ENCODE results near the gene LIMA1. TPM values are rescaled to one million over a fixed set of nuclear protein-coding genes. Genes with fewer than 3 reads are reported as not detected.
"Not testable (repeated sequence)": the region's sequence is repeated elsewhere in the genome, so short reads cannot be mapped to it uniquely, and the experiment has no call there.

LIMA1 gene
- 39.9 and 40.9 TPM in 2 replicates for total RNA-seq
- long read RNA-seq, transcript LIMA1-201 (11 exons, 3,706 nt) = major isoform, 103 of 149 reads
- long read RNA-seq, transcript LIMA1-215 (8 exons, 3,254 nt) = minor isoform, 7 of 149 reads
- long read RNA-seq, transcript LIMA1-202 (11 exons, 3,669 nt) = minor isoform, 12 of 149 reads
- long read RNA-seq, partial matches to known transcripts = 5 of 149 reads
- long read RNA-seq, other reads (novel, unspliced or antisense) = 20 of 149 reads

DNA sequence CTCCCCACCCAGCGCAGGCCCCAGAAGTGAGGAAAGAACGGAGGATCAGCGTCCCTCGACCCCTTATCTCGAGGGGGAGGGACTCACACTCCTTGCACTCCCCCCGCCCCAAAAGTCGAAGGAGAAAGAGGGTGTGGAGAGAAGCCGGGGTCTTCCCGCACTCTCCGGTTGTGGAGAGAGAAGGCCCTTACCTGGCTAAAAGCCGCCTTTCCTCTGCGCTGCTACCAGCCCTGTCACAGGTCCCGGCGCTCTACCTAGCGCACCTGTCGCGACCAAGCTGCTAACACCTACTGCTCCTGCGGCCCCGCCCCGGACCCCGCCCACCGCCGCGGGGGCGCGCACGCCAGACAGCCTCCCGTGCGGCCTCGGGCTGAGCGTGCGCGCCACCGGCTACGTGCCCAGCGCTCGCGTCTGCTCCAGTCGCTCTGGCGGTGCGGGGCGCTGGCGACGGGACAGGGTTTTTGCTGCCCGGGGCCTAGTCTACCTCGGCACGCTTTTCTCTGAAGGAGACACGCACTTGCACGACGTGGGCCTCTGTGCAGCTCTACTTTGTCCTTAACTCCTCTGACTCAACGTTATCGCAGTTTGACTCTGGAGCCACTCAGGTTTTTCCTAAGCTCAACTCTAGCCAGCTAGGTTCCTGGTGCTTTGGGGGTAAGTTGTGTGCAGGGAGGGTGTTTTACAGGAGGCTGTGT, at the start of gene LIMA1:
Gene LIMA1, minus strand, starts transcription at position 292 of the 695 bp plus-strand sequence. CDS start 34,769 bp downstream, outside the sequence.
- Mint-ChIP-seq H3K36me3 (ENCODE audit: insufficient read depth) (peaks cover 5% of the 10 kb centered on the region), H3K9me3 (ENCODE audit: low read depth) (no peaks in the 10 kb centered on the region), H3K4me1 (ENCODE audit: low read depth) (peaks cover 27% of the 10 kb centered on the region), H3K27ac (peak within 1 kb of the TSS; percentile 95), H3K27me3 (no peaks in the 10 kb centered on the region), H3K4me3 (ENCODE audit: low read depth) (peak within 1 kb of the TSS; percentile 90)
- TF ChIP-seq, protein P1, sequence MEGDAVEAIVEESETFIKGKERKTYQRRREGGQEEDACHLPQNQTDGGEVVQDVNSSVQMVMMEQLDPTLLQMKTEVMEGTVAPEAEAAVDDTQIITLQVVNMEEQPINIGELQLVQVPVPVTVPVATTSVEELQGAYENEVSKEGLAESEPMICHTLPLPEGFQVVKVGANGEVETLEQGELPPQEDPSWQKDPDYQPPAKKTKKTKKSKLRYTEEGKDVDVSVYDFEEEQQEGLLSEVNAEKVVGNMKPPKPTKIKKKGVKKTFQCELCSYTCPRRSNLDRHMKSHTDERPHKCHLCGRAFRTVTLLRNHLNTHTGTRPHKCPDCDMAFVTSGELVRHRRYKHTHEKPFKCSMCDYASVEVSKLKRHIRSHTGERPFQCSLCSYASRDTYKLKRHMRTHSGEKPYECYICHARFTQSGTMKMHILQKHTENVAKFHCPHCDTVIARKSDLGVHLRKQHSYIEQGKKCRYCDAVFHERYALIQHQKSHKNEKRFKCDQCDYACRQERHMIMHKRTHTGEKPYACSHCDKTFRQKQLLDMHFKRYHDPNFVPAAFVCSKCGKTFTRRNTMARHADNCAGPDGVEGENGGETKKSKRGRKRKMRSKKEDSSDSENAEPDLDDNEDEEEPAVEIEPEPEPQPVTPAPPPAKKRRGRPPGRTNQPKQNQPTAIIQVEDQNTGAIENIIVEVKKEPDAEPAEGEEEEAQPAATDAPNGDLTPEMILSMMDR (IDR thresholded peaks at IDR 0.05; ENCODE audit: unreplicated experiment) = no peak
- peak; percentile 94 for DNase-seq (ENCODE audit: low spot score, unreplicated experiment)

DNA sequence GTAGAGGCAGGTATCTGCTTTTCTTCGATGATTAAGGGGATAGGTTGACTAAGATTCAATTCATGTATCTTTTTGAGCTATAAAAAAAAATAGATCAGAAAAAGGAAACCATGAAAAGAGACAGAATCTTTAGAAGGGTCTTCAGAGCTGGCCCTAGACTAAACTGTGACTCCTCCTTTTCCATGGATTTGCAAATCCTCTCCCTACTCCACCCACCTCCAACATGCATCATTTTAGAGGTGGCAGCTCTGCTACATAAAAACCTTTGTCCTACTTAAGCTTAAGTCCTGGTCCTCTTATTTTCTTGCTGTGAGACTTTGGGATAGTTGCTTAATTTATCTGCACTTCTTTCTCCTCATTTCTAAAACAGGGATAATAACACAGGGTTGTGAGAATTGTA, 48.4 kb upstream of the LIMA1 start:
- Mint-ChIP-seq H3K27me3 (no peaks in the 10 kb centered on the region), H3K36me3 (ENCODE audit: insufficient read depth) (no peaks in the 10 kb centered on the region), H3K9me3 (ENCODE audit: low read depth) (no peaks in the 10 kb centered on the region), H3K4me3 (ENCODE audit: low read depth) (no peak overlapping the region), H3K27ac (no peak overlapping the region), H3K4me1 (ENCODE audit: low read depth) (no peaks in the 10 kb centered on the region)
- TF ChIP-seq, protein P1 (IDR thresholded peaks at IDR 0.05; ENCODE audit: unreplicated experiment) = no peak
- no peak for DNase-seq (ENCODE audit: low spot score, unreplicated experiment)

DNA sequence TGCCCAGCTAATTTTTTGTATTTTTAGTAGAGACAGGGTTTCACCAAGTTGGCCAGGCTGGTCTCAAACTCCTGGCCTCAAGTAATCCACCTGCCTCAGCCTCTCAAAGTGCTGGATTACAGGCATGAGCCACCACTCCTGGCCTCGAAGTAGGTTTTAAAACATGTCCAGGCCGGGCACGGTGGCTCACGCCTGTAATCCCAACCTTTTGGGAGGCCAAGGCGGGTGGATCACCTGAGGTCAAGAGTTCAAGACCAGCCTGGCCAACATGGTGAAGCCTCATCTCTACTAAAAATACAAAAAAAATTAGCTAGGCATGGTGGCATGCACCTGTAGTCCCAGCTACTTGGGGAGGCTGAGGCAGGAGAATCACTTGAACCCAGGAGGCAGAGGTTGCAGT, 45.3 kb upstream of the LIMA1 start:
- not testable (repeated sequence) for H3K4me3 Mint-ChIP-seq (ENCODE audit: low read depth); H3K4me1 Mint-ChIP-seq (ENCODE audit: low read depth); DNase-seq (ENCODE audit: low spot score, unreplicated experiment); H3K36me3 Mint-ChIP-seq (ENCODE audit: insufficient read depth); H3K27ac Mint-ChIP-seq; H3K9me3 Mint-ChIP-seq (ENCODE audit: low read depth); H3K27me3 Mint-ChIP-seq

DNA sequence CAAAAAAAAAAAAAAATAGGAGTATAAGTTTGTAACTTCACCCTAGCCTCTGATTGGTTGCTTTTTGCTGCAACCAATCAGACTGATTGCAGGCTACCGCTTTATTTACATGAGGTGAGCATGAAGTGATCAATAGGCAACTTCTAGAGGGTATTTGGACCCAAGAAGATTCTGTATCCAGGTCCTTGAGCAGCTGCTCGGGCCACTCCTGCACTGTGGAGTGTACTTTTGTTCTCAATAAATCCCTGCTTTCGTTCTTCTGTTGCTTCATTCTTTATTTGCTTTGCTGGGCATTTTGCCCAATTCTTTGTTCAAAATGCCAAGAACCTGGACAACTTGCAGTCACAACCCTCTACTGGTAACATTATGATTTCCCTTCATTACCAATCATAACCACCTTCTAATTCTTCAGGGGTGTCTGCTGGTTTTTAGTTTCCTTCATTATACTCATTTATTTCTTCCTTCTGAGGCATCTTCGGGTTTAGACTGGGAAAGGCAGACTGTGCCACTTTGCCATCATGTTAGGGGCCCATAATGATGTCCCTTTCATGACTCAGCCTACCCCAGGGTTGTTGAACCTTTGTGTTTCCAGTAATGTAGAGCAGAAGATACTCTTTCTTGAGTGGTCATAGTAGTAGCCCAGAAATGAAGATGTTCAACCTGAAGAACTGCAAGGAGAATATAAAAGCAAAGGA, 43.4 kb upstream of the LIMA1 start:
- TF ChIP-seq, protein P1 (IDR thresholded peaks at IDR 0.05; ENCODE audit: unreplicated experiment) = no peak
- Mint-ChIP-seq H3K27me3 (no peaks in the 10 kb centered on the region), H3K27ac (no peak overlapping the region), H3K36me3 (ENCODE audit: insufficient read depth) (peaks cover 2% of the 10 kb centered on the region), H3K4me3 (ENCODE audit: low read depth) (no peak overlapping the region), H3K9me3 (ENCODE audit: low read depth) (no peaks in the 10 kb centered on the region), H3K4me1 (ENCODE audit: low read depth) (no peaks in the 10 kb centered on the region)
- DNase-seq (ENCODE audit: low spot score, unreplicated experiment) = no peak

DNA sequence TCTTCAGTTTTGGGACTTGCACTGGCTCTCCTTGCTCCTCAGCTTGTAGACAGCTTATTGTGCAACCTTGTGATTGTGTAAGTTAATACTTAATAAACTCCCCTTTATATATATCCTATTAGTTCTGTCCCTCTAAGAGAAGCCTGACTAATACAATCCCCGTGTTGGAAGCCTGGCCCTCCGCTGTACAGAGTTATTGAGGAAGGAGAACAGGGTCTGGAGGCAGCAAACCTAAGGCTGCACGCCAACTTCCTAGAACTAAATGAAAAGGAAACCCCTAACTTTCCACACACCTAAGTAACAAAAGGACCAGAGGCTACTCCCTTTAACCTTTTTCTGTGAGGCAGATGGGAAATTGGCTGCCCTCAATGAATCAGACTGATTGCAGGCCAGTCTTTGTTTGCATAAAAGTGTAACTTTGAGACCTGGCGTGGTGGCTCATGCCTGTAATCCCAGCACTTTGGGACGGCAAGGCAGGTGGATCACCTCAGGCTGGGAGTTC, 42.6 kb upstream of the LIMA1 start:
- TF ChIP-seq, protein P1 (IDR thresholded peaks at IDR 0.05; ENCODE audit: unreplicated experiment) = no peak
- Mint-ChIP-seq H3K4me3 (ENCODE audit: low read depth) (no peak overlapping the region), H3K36me3 (ENCODE audit: insufficient read depth) (peaks cover 2% of the 10 kb centered on the region), H3K27ac (no peak overlapping the region), H3K27me3 (no peaks in the 10 kb centered on the region), H3K4me1 (ENCODE audit: low read depth) (no peaks in the 10 kb centered on the region), H3K9me3 (ENCODE audit: low read depth) (no peaks in the 10 kb centered on the region)
- DNase-seq (ENCODE audit: low spot score, unreplicated experiment) = no peak

DNA sequence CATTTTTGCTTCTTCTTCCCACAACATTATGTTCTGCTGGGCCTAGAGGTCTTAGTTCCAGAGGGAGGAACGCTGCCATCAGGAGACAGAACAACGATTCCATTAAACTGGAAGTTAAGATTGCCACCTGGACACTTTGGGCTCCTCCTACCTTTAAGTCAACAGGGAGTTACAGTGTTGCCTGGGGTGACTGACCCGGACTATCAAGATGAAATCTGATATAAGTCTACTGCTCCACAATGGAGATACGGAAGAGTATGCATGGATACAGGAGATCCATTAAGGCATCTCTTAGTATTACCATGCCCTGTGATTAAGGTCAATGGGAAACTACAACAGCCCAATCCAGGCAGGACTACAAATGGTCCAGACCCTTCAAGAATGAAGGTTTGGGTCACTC, 41.5 kb upstream of the LIMA1 start:
- not testable (repeated sequence) for H3K4me1 Mint-ChIP-seq (ENCODE audit: low read depth); DNase-seq (ENCODE audit: low spot score, unreplicated experiment); H3K9me3 Mint-ChIP-seq (ENCODE audit: low read depth); H3K36me3 Mint-ChIP-seq (ENCODE audit: insufficient read depth); H3K4me3 Mint-ChIP-seq (ENCODE audit: low read depth); H3K27me3 Mint-ChIP-seq; H3K27ac Mint-ChIP-seq

DNA sequence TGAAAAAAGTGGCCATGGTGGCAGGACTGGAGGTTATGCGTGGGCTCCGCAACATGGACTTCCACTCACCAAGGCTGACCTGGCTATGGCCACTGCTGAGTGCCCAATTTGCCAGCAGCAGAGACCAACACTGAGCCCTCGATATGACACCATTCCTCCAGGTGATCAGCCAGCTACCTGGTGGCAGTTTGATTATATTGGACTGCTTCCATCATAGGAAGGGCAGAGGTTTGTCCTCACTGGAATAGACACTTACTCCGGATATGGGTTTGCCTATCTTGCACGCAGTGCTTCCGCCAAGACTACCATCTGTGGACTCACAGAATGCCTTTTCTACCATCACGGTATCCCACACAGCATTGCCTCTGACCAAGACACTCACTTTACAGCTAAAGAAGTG, 40.8 kb upstream of the LIMA1 start:
- not testable (repeated sequence) for H3K36me3 Mint-ChIP-seq (ENCODE audit: insufficient read depth); H3K27me3 Mint-ChIP-seq; H3K4me1 Mint-ChIP-seq (ENCODE audit: low read depth); H3K9me3 Mint-ChIP-seq (ENCODE audit: low read depth); H3K4me3 Mint-ChIP-seq (ENCODE audit: low read depth); H3K27ac Mint-ChIP-seq; DNase-seq (ENCODE audit: low spot score, unreplicated experiment)
